ENCODE data around the gene PCNX3. TPM values are rescaled to one million over a fixed set of nuclear protein-coding genes. Genes with fewer than 3 reads are reported as not detected.

PCNX3 gene
- total and polyA plus RNA-seq, 4 donors = 10.4 to 41.6 (median 25.5) TPM

GRCh38 chr11:65579291-65579690 lies 36.3 kb upstream of the PCNX3 start:
- Histone ChIP-seq H3K36me3 (ENCODE audit: control insufficient read depth, insufficient read depth, low read length) (peaks cover 62% of the 10 kb centered on the region), H3K27ac (ENCODE audit: low read depth, low read length) (no peak overlapping the region), H3K4me3 (ENCODE audit: low read depth, low read length) (no peak overlapping the region), H3K9me3 (ENCODE audit: control insufficient read depth, insufficient read depth, low read length) (no peaks in the 10 kb centered on the region), H3K4me1 (ENCODE audit: control insufficient read depth, insufficient read depth, low read length) (peaks cover 43% of the 10 kb centered on the region), H3K27me3 (ENCODE audit: control insufficient read depth, insufficient read depth, low read length) (peaks cover 24% of the 10 kb centered on the region)
- 95% methylated on average over 4 of the region's 4 CpGs for WGBS (ENCODE audit: insufficient coverage)
- no peak for DNase-seq (ENCODE audit: low read depth in 4 of 6, low spot score in 6 of 6)

- Histone ChIP-seq H3K27ac (ENCODE audit: low read depth, low read length) (no peak overlapping the region), H3K4me3 (ENCODE audit: low read depth, low read length) (no peak overlapping the region), H3K27me3 (ENCODE audit: control insufficient read depth, insufficient read depth, low read length) (peaks cover 28% of the 10 kb centered on the region), H3K36me3 (ENCODE audit: control insufficient read depth, insufficient read depth, low read length) (peaks cover 56% of the 10 kb centered on the region), H3K4me1 (ENCODE audit: control insufficient read depth, insufficient read depth, low read length) (peaks cover 41% of the 10 kb centered on the region), H3K9me3 (ENCODE audit: control insufficient read depth, insufficient read depth, low read length) (no peaks in the 10 kb centered on the region)
- WGBS (ENCODE audit: insufficient coverage) = 94% methylated on average over 18 of the region's 19 CpGs
- no peak for DNase-seq (ENCODE audit: low read depth in 4 of 6, low spot score in 6 of 6)
These were observed 35.4 kb upstream of the PCNX3 start for GRCh38 chr11:65580031-65580692.

GRCh38 chr11:65580756-65581155 lies 34.8 kb upstream of the PCNX3 start:
- Histone ChIP-seq H3K27me3 (ENCODE audit: control insufficient read depth, insufficient read depth, low read length) (peaks cover 26% of the 10 kb centered on the region), H3K36me3 (ENCODE audit: control insufficient read depth, insufficient read depth, low read length) (peaks cover 52% of the 10 kb centered on the region), H3K9me3 (ENCODE audit: control insufficient read depth, insufficient read depth, low read length) (no peaks in the 10 kb centered on the region), H3K4me3 (ENCODE audit: low read depth, low read length) (no peak overlapping the region), H3K4me1 (ENCODE audit: control insufficient read depth, insufficient read depth, low read length) (peaks cover 42% of the 10 kb centered on the region), H3K27ac (ENCODE audit: low read depth, low read length) (no peak overlapping the region)
- WGBS (ENCODE audit: insufficient coverage) = 61% methylated on average over 2 of the region's 8 CpGs
- no peak for DNase-seq (ENCODE audit: low read depth in 4 of 6, low spot score in 6 of 6)

- Histone ChIP-seq H3K27ac (ENCODE audit: low read depth, low read length) (no peak overlapping the region), H3K27me3 (ENCODE audit: control insufficient read depth, insufficient read depth, low read length) (peaks cover 24% of the 10 kb centered on the region), H3K4me1 (ENCODE audit: control insufficient read depth, insufficient read depth, low read length) (peaks cover 45% of the 10 kb centered on the region), H3K4me3 (ENCODE audit: low read depth, low read length) (no peak overlapping the region), H3K36me3 (ENCODE audit: control insufficient read depth, insufficient read depth, low read length) (peaks cover 47% of the 10 kb centered on the region), H3K9me3 (ENCODE audit: control insufficient read depth, insufficient read depth, low read length) (no peaks in the 10 kb centered on the region)
- 81% methylated on average over 3 of the region's 3 CpGs for WGBS (ENCODE audit: insufficient coverage)
- no peak for DNase-seq (ENCODE audit: low read depth in 4 of 6, low spot score in 6 of 6)
These were observed 33.6 kb upstream of the PCNX3 start for GRCh38 chr11:65581928-65582327.

GRCh38 chr11:65583589-65583988 lies 32.0 kb upstream of the PCNX3 start:
- Histone ChIP-seq H3K4me1 (ENCODE audit: control insufficient read depth, insufficient read depth, low read length) (peaks cover 46% of the 10 kb centered on the region), H3K4me3 (ENCODE audit: low read depth, low read length) (no peak overlapping the region), H3K27ac (ENCODE audit: low read depth, low read length) (no peak overlapping the region), H3K36me3 (ENCODE audit: control insufficient read depth, insufficient read depth, low read length) (peaks cover 45% of the 10 kb centered on the region), H3K9me3 (ENCODE audit: control insufficient read depth, insufficient read depth, low read length) (no peaks in the 10 kb centered on the region), H3K27me3 (ENCODE audit: control insufficient read depth, insufficient read depth, low read length) (peaks cover 24% of the 10 kb centered on the region)
- DNase-seq (ENCODE audit: low read depth in 4 of 6, low spot score in 6 of 6) = no peak
- WGBS (ENCODE audit: insufficient coverage) = 62% methylated on average over 3 of the region's 10 CpGs

- H3K4me3 ChIP-seq (ENCODE audit: low read depth, low read length) = no peak overlapping the region
- H3K4me1 ChIP-seq (ENCODE audit: control insufficient read depth, insufficient read depth, low read length) = peaks cover 50% of the 10 kb centered on the region
- no peaks in the 10 kb centered on the region for H3K9me3 ChIP-seq (ENCODE audit: control insufficient read depth, insufficient read depth, low read length)
- peaks cover 24% of the 10 kb centered on the region for H3K27me3 ChIP-seq (ENCODE audit: control insufficient read depth, insufficient read depth, low read length)
- WGBS (ENCODE audit: insufficient coverage) = 72% methylated on average over 4 of the region's 8 CpGs
- H3K36me3 ChIP-seq (ENCODE audit: control insufficient read depth, insufficient read depth, low read length) = peaks cover 44% of the 10 kb centered on the region
- DNase-seq (ENCODE audit: low read depth in 4 of 6, low spot score in 6 of 6) = no peak
- H3K27ac ChIP-seq (ENCODE audit: low read depth, low read length) = no peak overlapping the region
These were observed 31.5 kb upstream of the PCNX3 start for GRCh38 chr11:65584106-65584505.

GRCh38 chr11:65584723-65585171 lies 30.8 kb upstream of the PCNX3 start:
- Histone ChIP-seq H3K4me1 (ENCODE audit: control insufficient read depth, insufficient read depth, low read length) (peaks cover 56% of the 10 kb centered on the region), H3K9me3 (ENCODE audit: control insufficient read depth, insufficient read depth, low read length) (no peaks in the 10 kb centered on the region), H3K4me3 (ENCODE audit: low read depth, low read length) (no peak overlapping the region), H3K36me3 (ENCODE audit: control insufficient read depth, insufficient read depth, low read length) (peaks cover 45% of the 10 kb centered on the region), H3K27ac (ENCODE audit: low read depth, low read length) (no peak overlapping the region), H3K27me3 (ENCODE audit: control insufficient read depth, insufficient read depth, low read length) (peaks cover 24% of the 10 kb centered on the region)
- WGBS (ENCODE audit: insufficient coverage) = 10% methylated on average over 46 of the region's 46 CpGs
- DNase-seq (ENCODE audit: low read depth in 4 of 6, low spot score in 6 of 6) = peak in 2 of 6 donors; percentile 82 to 88

GRCh38 chr11:65585396-65586246 lies 30.0 kb upstream of the PCNX3 start:
- Histone ChIP-seq H3K36me3 (ENCODE audit: control insufficient read depth, insufficient read depth, low read length) (peaks cover 43% of the 10 kb centered on the region), H3K27ac (ENCODE audit: low read depth, low read length) (no peak overlapping the region), H3K4me1 (ENCODE audit: control insufficient read depth, insufficient read depth, low read length) (peaks cover 62% of the 10 kb centered on the region), H3K9me3 (ENCODE audit: control insufficient read depth, insufficient read depth, low read length) (no peaks in the 10 kb centered on the region), H3K4me3 (ENCODE audit: low read depth, low read length) (no peak overlapping the region), H3K27me3 (ENCODE audit: control insufficient read depth, insufficient read depth, low read length) (peaks cover 26% of the 10 kb centered on the region)
- peak in 1 of 6 donors; percentile 25 for DNase-seq (ENCODE audit: low read depth in 4 of 6, low spot score in 6 of 6)
- WGBS (ENCODE audit: insufficient coverage) = 22% methylated on average over 48 of the region's 51 CpGs

- DNase-seq (ENCODE audit: low read depth in 4 of 6, low spot score in 6 of 6) = no peak
- peaks cover 62% of the 10 kb centered on the region for H3K4me1 ChIP-seq (ENCODE audit: control insufficient read depth, insufficient read depth, low read length)
- peaks cover 37% of the 10 kb centered on the region for H3K36me3 ChIP-seq (ENCODE audit: control insufficient read depth, insufficient read depth, low read length)
- H3K9me3 ChIP-seq (ENCODE audit: control insufficient read depth, insufficient read depth, low read length) = no peaks in the 10 kb centered on the region
- no peak overlapping the region for H3K4me3 ChIP-seq (ENCODE audit: low read depth, low read length)
- peaks cover 26% of the 10 kb centered on the region for H3K27me3 ChIP-seq (ENCODE audit: control insufficient read depth, insufficient read depth, low read length)
- H3K27ac ChIP-seq (ENCODE audit: low read depth, low read length) = no peak overlapping the region
- 84% methylated on average over 4 of the region's 4 CpGs for WGBS (ENCODE audit: insufficient coverage)
These were observed 29.3 kb upstream of the PCNX3 start for GRCh38 chr11:65586247-65586630.
